IPS-NIHi7 (cell line): ENCODE data around the gene HHIPL2.
"Not testable (repeated sequence)": the region's sequence is repeated elsewhere in the genome, so short reads cannot be mapped to it uniquely, and the experiment has no call there.

Source experiments
- DNase-seq: peaks from one replicate; pipeline ENCODE4 v3.0.0; 2012; ENCODE audit warnings: mixed read lengths; ENCODE audit errors: extremely low spot score

The HHIPL2 gene

GRCh38 chr1:222540598-222540995, 7.3 kb downstream of the HHIPL2 start:
- no peak for DNase-seq

DNA sequence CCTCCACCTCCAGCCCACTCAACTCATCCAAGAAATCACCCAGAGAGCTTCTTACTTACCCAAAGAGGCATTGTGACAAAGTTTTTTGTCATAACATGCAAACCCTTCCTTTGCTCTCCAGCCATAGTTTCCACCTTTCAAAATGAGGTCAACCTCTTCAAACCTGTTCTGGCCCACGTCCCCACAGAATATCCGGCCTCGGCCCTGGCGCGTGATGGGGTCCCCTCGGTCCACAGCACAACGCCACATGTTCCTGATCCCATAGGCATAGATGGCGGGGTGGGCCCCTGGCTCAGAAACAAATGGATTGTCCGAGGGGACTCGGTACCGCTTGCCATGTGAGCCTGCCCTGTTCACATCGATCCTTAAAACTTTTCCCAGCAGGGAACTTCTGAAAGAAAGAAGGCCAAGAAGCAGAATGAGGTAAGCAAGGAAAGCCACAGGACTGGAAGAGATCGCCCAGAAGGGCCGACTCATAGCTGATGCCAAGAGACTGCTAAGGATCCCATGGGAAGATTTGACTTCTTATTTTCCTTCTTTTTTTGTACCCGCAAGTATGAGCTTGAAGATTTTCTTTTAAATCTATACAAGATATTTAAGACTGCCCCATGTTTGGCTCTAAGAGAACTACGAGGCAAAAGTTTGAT, 7.8 kb downstream of the HHIPL2 start:
- no peak for DNase-seq

GRCh38 chr1:222535455-222535854, 12.4 kb downstream of the HHIPL2 start:
- DNase-seq, result no peak

DNA sequence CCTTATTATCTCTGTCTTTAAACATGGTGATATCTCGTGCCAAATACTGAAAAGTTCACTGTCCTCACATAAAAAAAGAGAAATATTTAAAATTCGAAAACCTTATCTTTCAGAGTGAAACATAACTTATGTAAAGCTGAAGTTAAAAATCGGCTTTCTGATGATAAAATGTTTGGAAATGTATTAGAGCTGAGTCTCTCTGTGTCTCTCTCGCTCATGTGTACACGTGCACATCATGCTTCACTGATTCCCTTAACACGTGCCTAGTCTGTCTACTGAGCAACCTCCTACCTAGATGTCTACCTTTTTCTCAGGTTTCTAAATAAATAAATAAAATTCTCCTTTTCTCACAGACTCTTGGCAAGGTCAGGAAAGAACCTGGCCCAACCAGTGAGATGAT, 17.1 kb downstream of the HHIPL2 start:
- DNase-seq, result no peak

DNA sequence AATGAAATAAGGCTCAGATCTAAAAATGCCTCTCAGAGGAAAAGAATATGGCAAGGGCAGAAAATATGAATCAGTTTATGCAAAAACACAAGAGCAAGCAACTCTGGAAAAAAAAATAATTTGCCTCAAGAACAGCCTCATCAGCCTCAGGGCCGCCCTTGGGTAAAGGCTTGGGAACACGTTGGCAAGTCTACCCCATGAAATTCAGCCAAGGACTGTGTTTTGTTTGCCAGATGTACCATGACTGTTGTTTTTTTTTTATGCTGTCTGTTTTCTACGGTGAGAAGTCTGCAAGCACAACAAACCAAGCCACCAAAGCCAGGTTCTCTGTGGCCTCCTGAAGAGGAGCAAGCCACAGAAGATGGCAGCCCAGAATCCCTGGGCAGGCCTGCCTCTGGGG, 18.0 kb downstream of the HHIPL2 start:
- no peak for DNase-seq

- no peak for DNase-seq
These were observed 18.7 kb downstream of the HHIPL2 start for GRCh38 chr1:222529181-222529580.

DNA sequence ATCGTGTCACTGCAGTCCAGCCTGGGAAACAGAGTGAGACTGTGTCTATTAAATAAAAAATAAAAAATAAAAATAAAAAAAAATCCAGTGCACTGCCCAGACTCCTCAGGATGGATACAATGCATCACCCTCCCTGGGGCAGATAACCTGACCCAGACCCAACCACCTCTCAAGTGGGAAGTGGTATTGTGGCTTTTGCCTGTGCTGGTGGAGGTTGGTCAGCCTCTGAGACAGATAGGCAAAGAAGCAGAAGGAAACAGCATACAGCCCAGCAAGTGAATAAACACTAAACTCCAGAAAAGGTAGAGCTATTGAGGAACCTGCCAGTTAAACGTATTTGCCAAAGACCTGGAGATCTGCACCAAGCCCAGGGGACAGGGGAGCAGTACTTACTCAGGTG, 22.0 kb downstream of the HHIPL2 start:
- no peak for DNase-seq

DNA sequence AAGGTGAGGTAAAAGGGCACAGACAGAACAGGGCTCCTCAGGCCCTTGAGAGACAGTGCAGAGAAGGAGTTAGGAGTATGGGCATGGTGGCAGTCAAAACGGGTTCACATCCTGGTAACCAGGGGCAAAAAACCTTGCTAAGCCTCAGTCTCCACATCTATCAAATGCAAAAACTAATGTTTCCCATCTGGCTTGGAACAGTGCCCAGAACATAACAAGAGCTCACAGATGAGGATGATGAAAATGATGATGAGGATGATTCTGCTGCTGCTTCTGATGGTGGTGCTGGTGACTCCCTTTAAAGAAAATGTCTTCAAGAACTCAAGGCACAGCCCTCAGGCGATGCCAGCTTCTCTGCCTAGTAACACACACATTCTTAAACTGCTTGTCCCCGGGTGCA, 24.1 kb downstream of the HHIPL2 start:
- no peak for DNase-seq

GRCh38 chr1:222522105-222522915, 25.6 kb downstream of the HHIPL2 start:
- no peak for DNase-seq

GRCh38 chr1:222521299-222522104, 26.4 kb downstream of the HHIPL2 start:
- no peak for DNase-seq

- not testable (repeated sequence) for DNase-seq
These were observed 58.4 kb downstream of the HHIPL2 start for GRCh38 chr1:222489496-222489895.

- DNase-seq, result not testable (repeated sequence)
These were observed 60.1 kb downstream of the HHIPL2 start for GRCh38 chr1:222487774-222488173.

DNA sequence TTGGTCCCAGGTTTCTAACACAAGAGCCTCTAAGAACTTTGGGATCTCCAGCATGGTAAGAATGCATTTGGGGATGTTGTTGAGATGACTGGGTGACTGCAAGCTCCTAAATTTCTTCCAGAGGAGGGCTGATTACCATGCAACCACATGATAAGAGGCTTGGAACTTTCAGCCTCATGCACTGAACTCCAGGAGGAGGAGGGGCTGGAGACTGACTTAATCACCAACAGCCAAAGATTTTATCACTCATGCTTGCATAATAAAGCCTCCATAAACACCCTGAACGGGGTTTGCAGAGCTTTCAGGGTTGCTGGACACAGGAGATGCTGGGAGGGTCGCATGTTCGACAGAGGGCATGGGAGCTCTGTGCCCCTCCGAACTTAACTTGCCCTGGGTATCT, 63.9 kb downstream of the HHIPL2 start:
- DNase-seq, result not testable (repeated sequence)

DNA sequence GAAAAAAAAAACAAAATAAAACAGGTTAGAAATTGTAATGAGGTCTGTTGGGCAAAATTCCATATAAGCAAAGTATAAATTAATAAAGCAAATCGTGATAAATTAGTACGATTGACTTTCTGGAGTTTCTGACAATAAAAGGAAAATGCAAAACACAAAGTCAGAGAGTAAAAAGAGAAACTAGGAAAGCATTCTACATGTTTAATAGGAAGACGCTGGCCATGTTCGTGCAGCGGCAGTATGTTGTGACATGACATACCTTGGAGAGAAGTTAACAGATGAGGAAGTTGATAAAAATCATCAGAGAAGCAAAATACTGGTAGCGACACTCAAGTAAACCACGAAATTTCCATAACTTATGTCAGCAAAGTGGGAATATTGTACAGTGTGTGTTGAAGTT, 68.3 kb downstream of the HHIPL2 start:
- DNase-seq, result not testable (repeated sequence)

DNA sequence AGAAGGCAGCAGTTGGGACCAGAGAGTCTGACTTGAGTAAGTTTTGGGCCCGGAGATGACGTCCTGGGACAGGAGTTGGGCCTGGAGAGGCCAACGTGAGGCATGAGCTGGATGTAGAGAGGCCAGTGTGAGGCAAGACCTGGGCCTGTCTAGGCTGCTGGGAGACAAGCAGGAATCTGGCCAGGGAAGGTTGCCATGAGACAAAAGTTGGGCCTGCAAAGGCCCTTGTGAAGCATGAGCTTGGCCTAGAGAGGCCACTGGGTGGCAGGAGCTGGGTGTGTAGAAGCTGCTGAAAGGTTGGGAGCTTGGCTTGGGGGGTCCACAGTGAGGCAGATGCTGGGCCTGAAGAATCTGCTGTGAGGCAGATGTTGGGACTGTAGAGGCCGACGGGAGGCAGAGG, 71.5 kb downstream of the HHIPL2 start:
- not testable (repeated sequence) for DNase-seq

DNA sequence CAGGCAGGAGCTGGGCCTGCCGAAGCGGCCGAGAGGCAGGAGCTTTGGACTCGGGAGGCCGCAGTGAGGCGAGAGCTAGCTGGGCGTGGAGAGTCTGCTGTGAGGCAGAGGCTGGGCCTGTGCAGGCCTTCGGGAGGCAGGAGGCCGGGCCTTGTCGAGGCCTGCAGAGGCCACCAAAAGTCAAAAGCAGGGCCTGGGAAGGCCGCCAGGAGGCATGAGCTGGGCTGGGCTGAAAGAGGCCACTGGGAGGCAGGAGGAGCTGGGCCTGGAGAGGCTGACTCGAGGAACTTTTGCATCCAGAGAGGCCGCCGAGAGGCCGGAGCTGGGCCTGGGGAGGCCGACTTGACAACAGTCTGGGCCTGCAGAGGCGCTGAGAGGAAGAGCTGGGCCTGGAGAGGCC, 74.2 kb downstream of the HHIPL2 start:
- not testable (repeated sequence) for DNase-seq

GRCh38 chr1:222472776-222473540, 74.9 kb downstream of the HHIPL2 start:
- DNase-seq, result not testable (repeated sequence)
